Neural crest cell (in vitro differentiated cells): ENCODE measurements around the gene TMEM33. TPM values are rescaled to one million over a fixed set of nuclear protein-coding genes. Genes with fewer than 3 reads are reported as not detected.

Experiments
- DNase-seq: peaks from one replicate; pipeline ENCODE4 v3.0.0; 2021; ENCODE audit warnings: low read depth, mixed read lengths, low spot score
- H3K27ac Mint-ChIP-seq: one replicate; pipeline ENCODE4 v1.8.0; 2021; ENCODE audit warnings: mild to moderate bottlenecking, mixed read lengths; ENCODE audit not compliant: unreplicated experiment
- H3K27me3 Mint-ChIP-seq: 2 replicates; pipeline ENCODE4 v1.8.0; 2021; ENCODE audit warnings: low read depth, mild to moderate bottlenecking, mixed read lengths
- H3K36me3 Mint-ChIP-seq: 2 replicates; pipeline ENCODE4 v1.8.0; 2021; ENCODE audit warnings: low read depth, mild to moderate bottlenecking, mixed read lengths
- H3K4me1 Mint-ChIP-seq: 2 replicates; pipeline ENCODE4 v1.8.0; 2021; ENCODE audit warnings: mixed read lengths
- H3K4me3 Mint-ChIP-seq: one replicate; pipeline ENCODE4 v1.8.0; 2021; ENCODE audit warnings: mild to moderate bottlenecking, mixed read lengths
- H3K9me3 Mint-ChIP-seq: 2 replicates; pipeline ENCODE4 v1.8.0; 2021; ENCODE audit warnings: mixed read lengths
- long read RNA-seq: library from polyadenylated mRNA; unstranded; transcript quantifications from one replicate; pipeline ENCODE4 v2.0.0, GENCODE V29; 2020
- total RNA-seq: library from RNA; stranded (reverse); gene quantifications from 2 replicates; pipeline ENCODE4 v1.2.1, GENCODE V29; 2021
- TF ChIP-seq, protein P1 (sequence below): fragments of 200-600 bp; sonication (generic); conservative IDR thresholded peaks from 2 replicates; pipeline ENCODE4 v1.5.0; 2021; ENCODE audit warnings: antibody characterized with exemption, mild to moderate bottlenecking

The TMEM33 gene, protein sequence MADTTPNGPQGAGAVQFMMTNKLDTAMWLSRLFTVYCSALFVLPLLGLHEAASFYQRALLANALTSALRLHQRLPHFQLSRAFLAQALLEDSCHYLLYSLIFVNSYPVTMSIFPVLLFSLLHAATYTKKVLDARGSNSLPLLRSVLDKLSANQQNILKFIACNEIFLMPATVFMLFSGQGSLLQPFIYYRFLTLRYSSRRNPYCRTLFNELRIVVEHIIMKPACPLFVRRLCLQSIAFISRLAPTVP
- 73.9 and 74.7 TPM in 2 replicates for total RNA-seq
- long read RNA-seq, full-length matches to known transcripts, result 56 of 73 reads
- long read RNA-seq, partial matches to known transcripts, result 3 of 73 reads
- long read RNA-seq, other reads (novel, unspliced or antisense), result 14 of 73 reads

DNA sequence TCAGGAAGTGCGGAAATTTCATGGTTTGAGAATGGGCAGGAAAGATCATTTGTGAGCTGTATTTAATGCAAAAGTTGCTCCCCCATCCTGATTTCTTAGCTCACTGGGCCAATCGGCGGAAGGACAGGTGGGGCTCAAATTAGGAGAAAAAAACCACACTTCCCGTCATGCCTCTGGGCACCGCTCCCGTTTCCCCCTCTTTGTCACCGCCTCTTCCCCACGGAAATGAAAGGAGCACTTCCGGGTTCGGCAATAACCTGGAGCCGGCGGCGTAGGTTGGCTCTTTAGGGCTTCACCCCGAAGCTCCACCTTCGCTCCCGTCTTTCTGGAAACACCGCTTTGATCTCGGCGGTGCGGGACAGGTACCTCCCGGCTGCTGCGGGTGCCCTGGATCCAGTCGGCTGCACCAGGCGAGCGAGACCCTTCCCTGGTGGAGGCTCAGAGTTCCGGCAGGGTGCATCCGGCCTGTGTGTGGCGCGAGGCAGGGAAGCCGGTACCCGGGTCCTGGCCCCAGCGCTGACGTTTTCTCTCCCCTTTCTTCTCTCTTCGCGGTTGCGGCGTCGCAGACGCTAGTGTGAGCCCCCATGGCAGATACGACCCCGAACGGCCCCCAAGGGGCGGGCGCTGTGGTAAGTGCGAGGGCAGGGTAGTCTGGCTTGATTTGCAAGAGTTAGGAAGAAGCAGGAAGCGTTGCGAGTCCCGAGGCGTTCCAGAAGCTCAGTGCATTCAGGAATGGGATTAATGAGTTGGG is at the start of gene TMEM33:
TSS of gene TMEM33 (plus strand) at position 529 of the 751 bp plus-strand sequence. CDS start at position 585, 56 bp downstream.
- TF ChIP-seq, protein P1, sequence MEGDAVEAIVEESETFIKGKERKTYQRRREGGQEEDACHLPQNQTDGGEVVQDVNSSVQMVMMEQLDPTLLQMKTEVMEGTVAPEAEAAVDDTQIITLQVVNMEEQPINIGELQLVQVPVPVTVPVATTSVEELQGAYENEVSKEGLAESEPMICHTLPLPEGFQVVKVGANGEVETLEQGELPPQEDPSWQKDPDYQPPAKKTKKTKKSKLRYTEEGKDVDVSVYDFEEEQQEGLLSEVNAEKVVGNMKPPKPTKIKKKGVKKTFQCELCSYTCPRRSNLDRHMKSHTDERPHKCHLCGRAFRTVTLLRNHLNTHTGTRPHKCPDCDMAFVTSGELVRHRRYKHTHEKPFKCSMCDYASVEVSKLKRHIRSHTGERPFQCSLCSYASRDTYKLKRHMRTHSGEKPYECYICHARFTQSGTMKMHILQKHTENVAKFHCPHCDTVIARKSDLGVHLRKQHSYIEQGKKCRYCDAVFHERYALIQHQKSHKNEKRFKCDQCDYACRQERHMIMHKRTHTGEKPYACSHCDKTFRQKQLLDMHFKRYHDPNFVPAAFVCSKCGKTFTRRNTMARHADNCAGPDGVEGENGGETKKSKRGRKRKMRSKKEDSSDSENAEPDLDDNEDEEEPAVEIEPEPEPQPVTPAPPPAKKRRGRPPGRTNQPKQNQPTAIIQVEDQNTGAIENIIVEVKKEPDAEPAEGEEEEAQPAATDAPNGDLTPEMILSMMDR, result peak; percentile 48
- Mint-ChIP-seq H3K27ac (peak within 1 kb of the TSS; percentile 99), H3K36me3 (peaks cover 2% of the 10 kb centered on the region), H3K9me3 (no peaks in the 10 kb centered on the region), H3K4me3 (peak within 1 kb of the TSS; percentile 98), H3K4me1 (peaks cover 36% of the 10 kb centered on the region), H3K27me3 (peaks cover 19% of the 10 kb centered on the region)
- peak; percentile 63 for DNase-seq

DNA sequence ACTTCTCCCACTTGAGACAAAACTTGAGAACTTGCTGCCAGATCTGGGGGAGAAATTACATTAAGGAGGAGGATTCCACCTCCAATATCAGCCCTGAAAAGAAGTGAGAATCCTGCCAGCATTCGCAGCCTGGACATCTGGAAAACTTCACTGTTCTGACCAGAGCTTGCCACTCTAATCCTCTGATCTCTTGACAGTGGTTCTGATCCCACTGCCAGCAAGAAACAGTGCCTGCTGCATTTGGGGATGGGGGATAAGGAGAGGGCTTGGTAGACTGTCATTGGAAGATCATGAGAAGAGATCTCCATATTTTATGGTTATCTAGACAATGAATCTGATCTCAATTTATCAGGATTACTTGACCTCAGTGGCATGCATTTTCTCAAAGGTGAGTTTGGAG is 49.8 kb upstream of the TMEM33 start:
- peaks cover 54% of the 10 kb centered on the region for H3K4me1 Mint-ChIP-seq
- TF ChIP-seq, protein P1, result no peak
- no peak overlapping the region for H3K4me3 Mint-ChIP-seq
- H3K27me3 Mint-ChIP-seq, result peaks cover 76% of the 10 kb centered on the region
- no peaks in the 10 kb centered on the region for H3K9me3 Mint-ChIP-seq
- no peaks in the 10 kb centered on the region for H3K36me3 Mint-ChIP-seq
- H3K27ac Mint-ChIP-seq, result no peak overlapping the region
- no peak for DNase-seq

DNA sequence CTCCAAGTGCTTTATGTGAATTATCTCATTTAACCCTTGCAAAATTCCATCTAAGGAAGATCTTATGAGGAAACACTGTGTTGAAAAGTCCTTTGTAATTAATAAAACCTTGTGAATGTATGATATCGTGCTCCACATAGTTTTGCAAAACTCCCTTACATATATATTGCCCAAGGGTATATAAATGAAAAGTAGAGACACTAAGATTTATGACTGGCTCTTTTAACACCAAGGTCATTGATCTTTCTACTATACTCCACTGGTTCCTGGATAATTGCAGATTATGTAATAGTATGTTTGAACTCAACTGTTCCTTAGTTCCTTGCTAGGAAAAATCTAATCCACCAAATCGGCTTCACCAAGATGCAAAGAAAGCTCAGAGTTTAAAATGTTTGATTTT is 48.0 kb upstream of the TMEM33 start:
- Mint-ChIP-seq H3K27ac (no peak overlapping the region), H3K27me3 (peaks cover 61% of the 10 kb centered on the region), H3K9me3 (no peaks in the 10 kb centered on the region), H3K36me3 (no peaks in the 10 kb centered on the region), H3K4me3 (no peak overlapping the region), H3K4me1 (peaks cover 55% of the 10 kb centered on the region)
- no peak for DNase-seq
- TF ChIP-seq, protein P1, result no peak

DNA sequence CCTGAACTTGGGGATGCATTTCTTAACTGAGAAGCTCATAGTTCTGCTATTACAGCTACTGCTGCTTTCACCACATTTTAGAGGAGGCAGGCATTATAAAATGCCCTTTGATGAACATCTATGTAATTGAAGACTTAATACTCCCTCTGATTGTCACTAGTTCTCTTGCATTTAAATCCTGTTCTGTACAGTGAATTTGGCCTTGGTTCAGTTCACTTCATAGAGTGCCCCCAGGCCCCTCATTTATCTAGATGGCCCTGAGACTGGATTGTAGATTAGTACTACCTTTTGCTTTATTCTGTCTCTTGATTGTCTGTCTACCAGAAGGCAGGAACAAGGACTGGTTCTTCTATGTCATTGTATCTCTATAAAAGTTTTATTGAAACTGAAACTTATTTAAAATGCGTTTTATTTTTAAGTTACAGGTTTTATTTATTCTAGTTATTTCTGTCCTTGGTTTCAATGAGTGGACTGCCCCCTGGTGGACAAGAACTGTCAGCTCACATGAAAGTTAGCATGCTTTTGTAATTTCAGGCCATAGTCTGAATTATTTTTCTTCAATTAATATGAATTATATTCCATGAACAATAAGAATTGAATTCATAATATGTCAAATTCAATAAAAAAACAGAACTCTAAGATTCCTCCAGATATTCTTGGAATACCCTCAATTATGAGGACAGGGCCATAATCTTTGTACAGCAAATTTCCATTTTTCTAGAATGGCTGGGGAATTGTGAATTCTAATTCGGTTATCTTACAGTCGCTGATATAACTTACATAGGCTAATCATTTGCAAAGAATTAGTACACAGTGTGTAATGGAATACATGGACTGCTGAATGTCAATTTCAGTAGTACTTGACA is 47.2 kb upstream of the TMEM33 start:
- no peaks in the 10 kb centered on the region for H3K36me3 Mint-ChIP-seq
- H3K4me3 Mint-ChIP-seq, result no peak overlapping the region
- H3K27ac Mint-ChIP-seq, result no peak overlapping the region
- TF ChIP-seq, protein P1, result peak; percentile 95
- no peaks in the 10 kb centered on the region for H3K9me3 Mint-ChIP-seq
- DNase-seq, result peak; percentile 50
- H3K4me1 Mint-ChIP-seq, result peaks cover 48% of the 10 kb centered on the region
- H3K27me3 Mint-ChIP-seq, result peaks cover 54% of the 10 kb centered on the region

DNA sequence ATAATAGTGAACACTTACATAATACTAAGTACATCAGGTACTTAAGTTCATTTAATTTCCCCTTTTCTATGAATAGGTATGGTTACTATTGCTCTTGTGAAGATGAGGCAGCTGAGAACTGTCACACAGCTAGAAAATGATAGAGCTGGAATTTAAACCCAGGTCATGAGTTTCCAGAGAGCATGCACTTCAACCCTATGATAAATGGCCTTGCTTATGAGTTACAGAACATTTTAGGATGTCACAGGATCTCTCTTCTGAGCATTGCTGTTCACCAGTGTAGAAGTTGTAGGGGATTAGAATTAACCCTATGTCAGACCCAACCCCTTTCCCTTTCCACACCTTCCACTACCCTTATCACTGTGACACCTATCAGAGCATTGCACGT is 46.5 kb upstream of the TMEM33 start:
- Mint-ChIP-seq H3K4me1 (peaks cover 42% of the 10 kb centered on the region), H3K27ac (no peak overlapping the region), H3K36me3 (no peaks in the 10 kb centered on the region)

More for the DNA sequence above, 46.5 kb upstream of the TMEM33 start:
- Mint-ChIP-seq H3K27me3 (peaks cover 48% of the 10 kb centered on the region), H3K9me3 (no peaks in the 10 kb centered on the region), H3K4me3 (no peak overlapping the region)
- DNase-seq, result no peak
- TF ChIP-seq, protein P1, result no peak
